Neural cell (in vitro differentiated cells): Measurements from ENCODE around the gene LCT.

Experiments
- EP300 ChIP-seq: fragments of 450-650 bp; conservative IDR thresholded peaks from 2 replicates; pipeline ENCODE4 v1.6.1; 2014; ENCODE audit warnings: antibody characterized with exemption, mild to moderate bottlenecking, moderate library complexity; ENCODE audit not compliant: poor library complexity, severe bottlenecking
- RAD21 ChIP-seq: fragments of 450-650 bp; conservative IDR thresholded peaks from 2 replicates; pipeline ENCODE4 v1.6.1; 2014; ENCODE audit warnings: antibody characterized with exemption, mild to moderate bottlenecking, moderate library complexity
- SMC3 ChIP-seq: fragments of 450-650 bp; conservative IDR thresholded peaks from 2 replicates; pipeline ENCODE4 v1.6.1; 2014; ENCODE audit warnings: antibody characterized with exemption, mild to moderate bottlenecking, moderate library complexity; ENCODE audit not compliant: poor library complexity
- TAF1 ChIP-seq: IDR thresholded peaks from 2 replicates; pipeline ENCODE4 v1.6.1; 2012; ENCODE audit warnings: low read depth
- TF ChIP-seq, protein P1 (sequence below): fragments of 450-650 bp; IDR thresholded peaks from 2 replicates; pipeline ENCODE4 v1.5.1; 2014; ENCODE audit warnings: antibody characterized with exemption, mild to moderate bottlenecking, moderate library complexity; ENCODE audit not compliant: poor library complexity, severe bottlenecking
- TF ChIP-seq, protein P2 (sequence below): IDR thresholded peaks from 2 replicates; pipeline ENCODE4 v1.6.1; 2012; ENCODE audit warnings: borderline replicate concordance

DNA sequence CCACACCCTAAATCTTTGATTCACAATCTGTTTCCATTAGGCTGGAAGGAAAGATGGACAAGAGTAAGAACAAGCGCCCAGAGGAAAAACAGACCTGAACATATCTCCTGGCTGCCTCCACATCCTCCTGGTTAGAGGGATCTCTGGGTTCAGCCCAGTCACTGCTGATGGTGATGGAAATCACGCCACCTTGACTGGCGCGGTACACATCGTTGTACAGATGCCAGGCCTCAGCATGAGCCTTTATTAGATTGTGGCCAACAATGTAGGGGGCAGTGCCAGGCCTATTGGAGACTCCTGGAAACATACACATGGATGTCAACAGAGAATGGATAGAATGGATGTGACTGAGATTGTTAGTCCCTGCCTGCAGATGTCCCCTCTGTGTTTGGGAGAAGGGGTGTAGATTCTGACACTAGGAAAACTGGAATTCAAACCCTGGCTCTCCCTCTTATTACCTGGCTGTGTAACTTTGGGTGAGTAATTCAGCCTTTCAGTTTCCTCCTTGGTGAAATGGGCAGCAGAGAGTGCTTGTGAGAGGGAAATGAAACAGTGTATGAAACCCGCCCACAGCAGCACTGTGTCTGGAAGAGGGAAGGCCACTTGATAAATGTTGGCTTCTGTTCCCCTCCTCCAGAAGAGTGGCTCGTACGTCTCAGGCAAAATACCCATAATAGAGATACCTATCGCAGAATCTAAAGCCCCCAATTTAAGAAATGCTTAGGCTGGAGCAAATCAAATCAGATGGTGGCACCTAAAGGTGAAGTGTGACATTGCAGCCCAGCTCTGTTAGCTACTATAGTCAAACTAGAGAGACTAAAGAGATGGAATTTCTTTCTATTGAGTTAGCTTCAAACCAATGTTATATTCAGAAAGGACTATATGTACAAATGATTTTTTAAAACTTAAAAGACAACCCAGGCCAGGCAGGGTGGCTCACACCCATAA, 36.2 kb downstream of the LCT start:
- TF ChIP-seq, protein P1, sequence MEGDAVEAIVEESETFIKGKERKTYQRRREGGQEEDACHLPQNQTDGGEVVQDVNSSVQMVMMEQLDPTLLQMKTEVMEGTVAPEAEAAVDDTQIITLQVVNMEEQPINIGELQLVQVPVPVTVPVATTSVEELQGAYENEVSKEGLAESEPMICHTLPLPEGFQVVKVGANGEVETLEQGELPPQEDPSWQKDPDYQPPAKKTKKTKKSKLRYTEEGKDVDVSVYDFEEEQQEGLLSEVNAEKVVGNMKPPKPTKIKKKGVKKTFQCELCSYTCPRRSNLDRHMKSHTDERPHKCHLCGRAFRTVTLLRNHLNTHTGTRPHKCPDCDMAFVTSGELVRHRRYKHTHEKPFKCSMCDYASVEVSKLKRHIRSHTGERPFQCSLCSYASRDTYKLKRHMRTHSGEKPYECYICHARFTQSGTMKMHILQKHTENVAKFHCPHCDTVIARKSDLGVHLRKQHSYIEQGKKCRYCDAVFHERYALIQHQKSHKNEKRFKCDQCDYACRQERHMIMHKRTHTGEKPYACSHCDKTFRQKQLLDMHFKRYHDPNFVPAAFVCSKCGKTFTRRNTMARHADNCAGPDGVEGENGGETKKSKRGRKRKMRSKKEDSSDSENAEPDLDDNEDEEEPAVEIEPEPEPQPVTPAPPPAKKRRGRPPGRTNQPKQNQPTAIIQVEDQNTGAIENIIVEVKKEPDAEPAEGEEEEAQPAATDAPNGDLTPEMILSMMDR: no peak
- TF ChIP-seq, protein P2, sequence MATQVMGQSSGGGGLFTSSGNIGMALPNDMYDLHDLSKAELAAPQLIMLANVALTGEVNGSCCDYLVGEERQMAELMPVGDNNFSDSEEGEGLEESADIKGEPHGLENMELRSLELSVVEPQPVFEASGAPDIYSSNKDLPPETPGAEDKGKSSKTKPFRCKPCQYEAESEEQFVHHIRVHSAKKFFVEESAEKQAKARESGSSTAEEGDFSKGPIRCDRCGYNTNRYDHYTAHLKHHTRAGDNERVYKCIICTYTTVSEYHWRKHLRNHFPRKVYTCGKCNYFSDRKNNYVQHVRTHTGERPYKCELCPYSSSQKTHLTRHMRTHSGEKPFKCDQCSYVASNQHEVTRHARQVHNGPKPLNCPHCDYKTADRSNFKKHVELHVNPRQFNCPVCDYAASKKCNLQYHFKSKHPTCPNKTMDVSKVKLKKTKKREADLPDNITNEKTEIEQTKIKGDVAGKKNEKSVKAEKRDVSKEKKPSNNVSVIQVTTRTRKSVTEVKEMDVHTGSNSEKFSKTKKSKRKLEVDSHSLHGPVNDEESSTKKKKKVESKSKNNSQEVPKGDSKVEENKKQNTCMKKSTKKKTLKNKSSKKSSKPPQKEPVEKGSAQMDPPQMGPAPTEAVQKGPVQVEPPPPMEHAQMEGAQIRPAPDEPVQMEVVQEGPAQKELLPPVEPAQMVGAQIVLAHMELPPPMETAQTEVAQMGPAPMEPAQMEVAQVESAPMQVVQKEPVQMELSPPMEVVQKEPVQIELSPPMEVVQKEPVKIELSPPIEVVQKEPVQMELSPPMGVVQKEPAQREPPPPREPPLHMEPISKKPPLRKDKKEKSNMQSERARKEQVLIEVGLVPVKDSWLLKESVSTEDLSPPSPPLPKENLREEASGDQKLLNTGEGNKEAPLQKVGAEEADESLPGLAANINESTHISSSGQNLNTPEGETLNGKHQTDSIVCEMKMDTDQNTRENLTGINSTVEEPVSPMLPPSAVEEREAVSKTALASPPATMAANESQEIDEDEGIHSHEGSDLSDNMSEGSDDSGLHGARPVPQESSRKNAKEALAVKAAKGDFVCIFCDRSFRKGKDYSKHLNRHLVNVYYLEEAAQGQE: no peak
- TF ChIP-seq RAD21 (no peak), TAF1 (no peak), EP300 (no peak), SMC3 (no peak)
